ENCODE data around the gene ATP4B. TPM values are rescaled to one million over a fixed set of nuclear protein-coding genes. Genes with fewer than 3 reads are reported as not detected.

Gene ATP4B
- total RNA-seq, 1 experiment from 2014 or later, result not detected

- Mint-ChIP-seq H3K4me3 (no peak overlapping the region), H3K36me3 (no peaks in the 10 kb centered on the region), H3K27ac (peak overlapping the region; percentile 81), H3K9me3 (peaks cover 20% of the 10 kb centered on the region), H3K4me1 (no peaks in the 10 kb centered on the region), H3K27me3 (ENCODE audit: low read depth) (no peaks in the 10 kb centered on the region; the same call in 1 of the 2 replicates)
- CTCF ChIA-PET, result interaction anchor here (0.8 to 1.5 kb wide), 2 partner anchors 59 to 77 kb away, joined by 3 to 5 read pairs; no protein-coding TSS in a partner anchor
- TF ChIP-seq IRF1 (CRISPR knock-in tag; IDR thresholded peaks at IDR 0.05) (no peak), FOXP1 (CRISPR knock-in tag; IDR thresholded peaks at IDR 0.05; ENCODE audit: borderline replicate concordance) (no peak), ZNF532 (CRISPR knock-in tag; IDR thresholded peaks at IDR 0.05; ENCODE audit: borderline replicate concordance) (no peak), FOXP4 (CRISPR knock-in tag; IDR thresholded peaks at IDR 0.05) (no peak), GTF2I (CRISPR knock-in tag; conservative IDR thresholded peaks at IDR 0.05) (no peak), RORB (CRISPR knock-in tag; IDR thresholded peaks at IDR 0.05) (no peak), HMGA2 (CRISPR knock-in tag; IDR thresholded peaks at IDR 0.05) (no peak), EMX1 (CRISPR knock-in tag; IDR thresholded peaks at IDR 0.05) (no peak), STAT6 (CRISPR knock-in tag; conservative IDR thresholded peaks at IDR 0.05; ENCODE audit: low read depth) (no peak), ZNF219 (CRISPR knock-in tag; IDR thresholded peaks at IDR 0.05; ENCODE audit: borderline replicate concordance) (no peak), AFF4 (CRISPR knock-in tag; IDR thresholded peaks at IDR 0.05; ENCODE audit: borderline replicate concordance) (no peak), ZNF671 (CRISPR knock-in tag; IDR thresholded peaks at IDR 0.05) (no peak)
- no peak for ATAC-seq
- peak; percentile 8 for DNase-seq (ENCODE audit: low spot score)
- POLR2A ChIA-PET, result interaction anchor here (0.6 kb wide), 1 partner anchor 59 kb away, joined by 3 read pairs; no protein-coding TSS in a partner anchor
These were observed 7.0 kb upstream of the ATP4B start for GRCh38 chr13:113664751-113665596.

Measured in WTC11 (cell line).